HL-60 (cell line): ENCODE data around the gene BEST3.

Source experiments
- DNase-seq, 2 experiments: peaks; one replicate each; pipeline ENCODE4 v3.0.0-alpha.2; 2010 to 2020; ENCODE audit warnings: low read depth in 1 of 2, low spot score in 1 of 2
- H3K27ac ChIP-seq: fragments of 250-450 bp; sonication (Bioruptor Pico); replicated peaks from 2 replicates; pipeline ENCODE4 v1.5.1; 2020; ENCODE audit warnings: mild to moderate bottlenecking, moderate library complexity
- H3K27me3 ChIP-seq: fragments of 250-450 bp; sonication (Bioruptor Pico); 2 replicates; pipeline ENCODE4 v1.5.1; 2021; ENCODE audit warnings: mild to moderate bottlenecking, moderate library complexity; ENCODE audit not compliant: insufficient read depth, poor library complexity, severe bottlenecking
- H3K4me3 ChIP-seq: replicated peaks from 2 replicates; pipeline ENCODE4 v1.5.1; 2011; ENCODE audit warnings: mild to moderate bottlenecking, control low read depth, low read length; ENCODE audit not compliant: insufficient read depth
- CTCF ChIP-seq: IDR thresholded peaks from one replicate; pipeline ENCODE4 v1.5.1; 2011; ENCODE audit warnings: low read length, control low read depth, inconsistent platforms; ENCODE audit not compliant: insufficient read depth
- GABPA ChIP-seq: IDR thresholded peaks from 2 replicates; pipeline ENCODE4 v1.6.1; 2012; ENCODE audit warnings: low read depth
- POLR2AphosphoS5 ChIP-seq: IDR thresholded peaks from 2 replicates; pipeline ENCODE4 v1.6.1; 2012; ENCODE audit warnings: low read depth
- REST ChIP-seq: IDR thresholded peaks from 2 replicates; pipeline ENCODE4 v1.6.1; 2012; ENCODE audit warnings: low read depth; ENCODE audit not compliant: insufficient replicate concordance
- SPI1 ChIP-seq: IDR thresholded peaks from 2 replicates; pipeline ENCODE4 v1.6.1; 2012; ENCODE audit warnings: low read depth, mild to moderate bottlenecking, borderline replicate concordance

BEST3 gene

GRCh38 chr12:69648476-69648875 is 50.6 kb downstream of the BEST3 start:
- Histone ChIP-seq H3K4me3 (no peak overlapping the region), H3K27me3 (no peaks in the 10 kb centered on the region), H3K27ac (no peak overlapping the region)
- DNase-seq, result no peak
- TF ChIP-seq REST, result no peak
- no peak for TF ChIP-seq GABPA
- no peak for TF ChIP-seq POLR2AphosphoS5
- TF ChIP-seq CTCF, result no peak
- no peak for TF ChIP-seq SPI1

- DNase-seq, result no peak
- TF ChIP-seq REST (no peak), POLR2AphosphoS5 (no peak), CTCF (no peak), GABPA (no peak), SPI1 (no peak)
- Histone ChIP-seq H3K27me3 (no peaks in the 10 kb centered on the region), H3K4me3 (no peak overlapping the region), H3K27ac (no peak overlapping the region)
These were observed 51.9 kb downstream of the BEST3 start for GRCh38 chr12:69647178-69647577.

GRCh38 chr12:69645031-69645430 is 54.1 kb downstream of the BEST3 start:
- DNase-seq, result no peak
- no peak overlapping the region for H3K4me3 ChIP-seq
- H3K27me3 ChIP-seq, result no peaks in the 10 kb centered on the region
- TF ChIP-seq CTCF (no peak), POLR2AphosphoS5 (no peak), REST (no peak), GABPA (no peak), SPI1 (no peak)
- H3K27ac ChIP-seq, result no peak overlapping the region
